SK-N-DZ (cell line): ENCODE results near the gene TSPAN10.
A peak's percentile ranks its signal among the peaks of the same experiment; 100 is the strongest.

Experiments
- DNase-seq: peaks from one replicate; pipeline ENCODE4 v3.0.0-alpha.2; 2015; ENCODE audit warnings: low spot score

The TSPAN10 gene

GRCh38 chr17:81631482-81631881 is 5.5 kb upstream of the TSPAN10 start:
- no peak for DNase-seq

DNA sequence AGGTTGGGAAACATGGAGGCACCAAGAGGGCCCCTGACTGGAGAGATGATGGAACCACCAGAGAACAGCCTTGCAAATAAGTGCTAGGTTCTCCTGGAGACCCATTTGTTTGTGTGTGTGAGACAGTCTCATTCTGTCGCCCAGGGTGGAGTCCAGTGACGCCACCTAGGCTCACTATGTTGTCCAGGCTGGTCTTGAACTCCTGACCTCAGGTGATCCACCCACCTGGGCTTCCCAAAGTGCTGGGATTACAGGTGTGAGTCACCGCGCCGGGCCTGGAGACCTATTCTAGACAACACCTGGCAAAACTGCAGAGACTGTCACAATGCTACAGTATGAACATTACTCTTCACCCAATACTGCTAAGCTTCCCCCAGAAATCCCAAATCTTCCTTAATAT is 1.6 kb upstream of the TSPAN10 start:
- DNase-seq, result no peak

DNA sequence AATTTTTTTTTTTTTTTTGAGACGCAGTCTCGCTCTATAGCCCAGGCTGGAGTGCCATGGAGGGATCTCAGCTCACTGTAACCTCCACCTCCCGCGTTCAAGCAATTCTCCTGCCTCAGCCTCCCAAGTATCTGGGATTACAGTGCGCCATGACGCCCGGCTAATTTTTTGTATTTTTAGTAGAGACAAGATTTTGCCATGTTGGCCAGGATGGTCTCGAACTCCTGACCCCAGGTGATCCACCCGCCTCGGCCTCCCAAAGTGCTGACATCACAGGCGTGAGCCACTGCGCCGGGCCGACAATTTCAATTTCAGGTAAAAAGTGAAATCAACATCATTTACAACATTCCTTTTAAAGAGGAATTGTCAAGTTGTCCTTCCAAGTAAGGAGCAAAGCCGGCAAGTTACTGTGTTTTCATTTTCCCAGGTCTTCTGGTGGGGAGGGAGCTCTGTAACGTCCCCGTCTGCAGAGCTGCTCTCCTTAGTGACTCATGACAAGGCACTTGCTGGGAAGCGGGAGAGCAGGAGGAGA is 957 bp upstream of the TSPAN10 start:
- no peak for DNase-seq

DNA sequence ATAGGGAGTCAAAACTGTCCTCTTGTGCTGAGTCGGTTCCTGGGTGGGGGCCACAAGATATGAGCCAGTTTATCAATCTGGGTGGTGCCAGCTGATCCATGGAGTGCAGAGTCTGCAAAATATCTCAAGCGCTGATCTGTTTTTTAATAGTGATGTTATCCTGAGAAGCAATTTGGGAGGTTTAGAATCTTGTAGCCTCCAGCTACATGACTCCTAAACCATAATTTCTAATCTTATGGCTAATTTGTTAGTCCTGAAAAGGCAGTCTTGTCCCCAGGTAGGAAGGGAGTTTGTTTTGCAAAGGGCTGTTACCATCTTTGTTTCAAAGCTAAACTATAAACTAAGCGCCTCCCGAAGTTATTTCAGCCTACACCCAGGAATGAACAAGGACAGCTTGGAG is 1.7 kb downstream of the TSPAN10 start:
- DNase-seq, result no peak

DNA sequence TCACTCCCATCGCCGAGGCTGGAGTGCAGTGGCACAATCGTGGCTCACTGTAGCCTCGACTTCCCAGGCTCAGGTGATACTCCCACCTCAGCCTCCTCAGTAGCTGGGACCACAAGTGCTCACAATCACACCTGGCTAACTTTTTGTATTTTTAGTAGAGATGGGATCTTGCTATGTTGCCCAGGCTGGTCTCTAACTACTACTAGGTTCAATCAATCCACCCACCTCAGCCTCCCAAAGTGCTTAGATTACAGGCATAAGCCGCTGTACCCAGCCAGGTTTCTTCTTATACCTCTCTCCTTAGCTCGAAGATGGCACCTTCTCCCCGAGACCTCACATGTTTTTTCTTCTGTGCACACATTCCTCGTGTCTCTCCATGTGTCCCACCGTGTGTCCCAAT is 3.0 kb downstream of the TSPAN10 start:
- no peak for DNase-seq

GRCh38 chr17:81641825-81642489 is 5.0 kb downstream of the TSPAN10 start:
- no peak for DNase-seq

DNA sequence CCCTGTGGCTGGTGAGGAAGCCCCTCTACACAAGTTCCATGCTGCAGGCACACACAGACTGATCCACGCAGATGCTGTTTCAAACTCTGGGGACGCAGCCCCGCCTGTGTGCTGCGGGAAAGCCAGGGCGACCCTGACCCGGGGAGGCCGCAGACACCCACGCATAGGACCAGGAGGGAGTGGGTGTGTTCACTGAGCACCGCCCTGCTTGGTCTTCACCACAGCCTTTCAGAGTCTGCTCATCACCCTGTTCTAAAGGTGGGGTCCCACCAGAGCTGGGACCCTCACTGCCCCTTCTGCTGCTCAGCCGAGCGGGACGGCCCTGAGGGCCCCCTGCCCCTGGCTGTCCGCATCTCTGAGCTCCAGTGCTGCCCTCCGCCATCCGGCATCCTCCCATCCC is 7.5 kb downstream of the TSPAN10 start:
- DNase-seq, result no peak

GRCh38 chr17:81644976-81645952 is 8.3 kb downstream of the TSPAN10 start:
- peak; percentile 58 for DNase-seq

DNA sequence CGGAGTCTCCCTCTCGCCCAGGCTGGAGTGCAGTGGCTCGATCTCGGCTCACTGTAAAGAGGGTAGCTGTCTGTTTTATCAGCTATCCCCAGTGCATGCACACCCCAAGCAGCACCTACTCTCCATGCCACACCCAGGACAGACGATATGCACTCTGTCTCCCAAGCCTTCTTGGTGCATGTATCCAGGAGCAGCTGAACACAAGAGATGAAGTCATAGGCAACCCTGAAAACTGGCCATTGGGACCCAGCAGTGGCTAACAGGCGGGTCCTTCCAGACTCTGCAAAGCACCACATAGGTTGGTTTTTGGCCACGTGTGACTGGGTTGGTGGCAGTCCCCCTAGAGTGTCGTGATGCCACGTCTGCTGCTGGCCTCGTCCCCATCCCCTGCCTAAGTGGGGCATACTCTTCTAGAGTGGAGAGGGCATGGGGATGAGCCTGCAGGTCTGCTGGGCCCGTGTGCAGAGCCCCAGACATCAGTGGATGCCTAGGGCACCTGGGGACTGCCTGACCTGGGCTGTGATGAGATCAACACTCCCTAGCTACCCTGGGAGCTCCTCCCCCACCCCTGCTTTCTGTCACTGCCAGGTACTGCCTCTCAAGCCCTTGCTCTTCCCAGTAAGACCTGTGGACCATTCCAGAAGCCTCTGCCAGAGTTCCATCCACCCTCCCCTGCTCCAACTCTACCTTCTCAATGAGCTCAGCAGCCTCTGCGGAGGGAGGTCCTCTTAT is 10.0 kb downstream of the TSPAN10 start:
- DNase-seq, result no peak

DNA sequence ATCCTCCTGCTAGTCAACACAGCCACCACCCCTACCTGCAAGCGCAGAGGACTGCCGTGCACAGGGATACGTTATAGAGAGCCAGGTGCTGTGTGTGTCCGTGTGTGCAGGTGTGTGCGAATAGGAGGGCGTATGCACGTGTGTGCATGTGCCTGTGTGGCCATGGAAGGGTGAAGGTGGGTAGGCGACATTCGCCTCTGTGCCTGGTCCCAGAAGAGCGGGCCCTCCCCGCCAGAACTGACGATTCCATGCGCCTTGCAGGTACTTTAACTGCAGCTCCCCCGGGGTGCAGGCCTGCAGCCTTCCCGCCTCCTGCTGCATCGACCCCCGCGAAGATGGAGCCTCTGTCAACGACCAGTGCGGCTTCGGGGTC is 10.6 kb downstream of the TSPAN10 start:
- no peak for DNase-seq

DNA sequence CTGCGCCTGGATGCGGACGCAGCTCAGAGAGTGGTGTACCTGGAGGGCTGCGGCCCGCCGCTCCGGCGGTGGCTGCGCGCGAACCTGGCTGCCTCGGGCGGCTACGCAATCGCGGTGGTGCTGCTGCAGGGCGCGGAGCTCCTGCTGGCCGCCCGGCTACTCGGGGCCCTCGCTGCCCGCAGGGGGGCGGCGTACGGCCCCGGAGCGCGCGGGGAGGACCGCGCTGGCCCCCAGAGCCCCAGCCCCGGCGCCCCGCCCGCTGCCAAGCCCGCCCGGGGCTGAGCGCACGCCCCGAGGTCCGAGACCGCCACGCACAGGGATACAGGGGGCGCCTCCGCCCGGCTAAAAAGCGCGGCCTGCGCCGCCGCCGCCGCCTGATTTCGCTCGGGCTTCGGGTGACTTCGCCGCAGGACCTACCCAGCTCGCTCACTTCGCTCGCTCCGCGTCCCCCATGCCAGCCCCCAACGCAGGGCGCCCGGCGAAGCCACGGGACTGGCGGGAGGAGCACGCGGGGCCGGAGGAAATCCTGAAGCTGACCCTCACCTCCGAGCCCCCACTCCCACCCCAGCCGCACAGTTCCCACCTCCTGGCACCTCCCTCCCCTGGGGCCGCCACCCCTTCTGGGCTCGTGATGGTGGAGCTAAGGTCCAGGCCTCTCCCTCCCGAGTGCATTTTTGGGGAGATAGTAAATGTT is 11.2 kb downstream of the TSPAN10 start:
- no peak for DNase-seq

DNA sequence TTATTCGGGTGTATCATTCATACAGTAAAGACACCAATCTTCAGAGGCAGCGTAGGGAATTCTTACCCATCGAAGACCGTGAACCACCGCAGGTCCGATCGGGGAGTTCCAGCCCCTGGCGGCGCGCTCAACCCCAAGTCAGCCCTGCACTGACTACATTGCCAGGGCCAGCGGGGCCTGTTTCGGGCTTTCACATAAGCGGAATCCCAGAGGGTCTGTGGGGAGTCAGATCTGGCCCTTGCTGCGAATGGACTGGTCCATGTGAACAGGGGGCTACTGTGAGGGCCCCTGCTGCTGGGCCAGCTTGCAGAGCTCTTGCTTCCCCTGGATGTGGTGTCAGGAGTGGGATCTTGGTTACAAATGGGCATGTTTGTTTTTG is 11.7 kb downstream of the TSPAN10 start:
- no peak for DNase-seq

DNA sequence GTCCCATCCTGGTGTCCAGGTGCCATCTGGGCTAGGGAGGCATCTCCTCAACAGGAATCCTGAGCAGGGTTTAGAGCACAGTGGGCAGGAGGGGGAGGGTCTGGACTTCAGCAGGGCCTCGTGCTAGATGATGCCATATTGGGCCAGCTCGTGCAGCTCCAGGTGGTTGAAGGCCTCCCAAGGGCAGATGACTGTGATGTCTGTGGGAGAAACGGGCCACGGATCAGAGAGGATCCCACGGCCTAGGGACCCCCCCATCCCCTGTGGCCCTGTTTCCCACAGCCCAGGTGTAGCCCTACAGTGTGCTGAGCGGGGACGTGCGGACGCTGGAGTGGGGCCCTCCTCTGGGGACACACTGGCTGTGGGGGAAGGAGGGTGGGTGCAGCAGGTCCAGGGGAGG is 14.0 kb downstream of the TSPAN10 start:
- DNase-seq, result no peak

DNA sequence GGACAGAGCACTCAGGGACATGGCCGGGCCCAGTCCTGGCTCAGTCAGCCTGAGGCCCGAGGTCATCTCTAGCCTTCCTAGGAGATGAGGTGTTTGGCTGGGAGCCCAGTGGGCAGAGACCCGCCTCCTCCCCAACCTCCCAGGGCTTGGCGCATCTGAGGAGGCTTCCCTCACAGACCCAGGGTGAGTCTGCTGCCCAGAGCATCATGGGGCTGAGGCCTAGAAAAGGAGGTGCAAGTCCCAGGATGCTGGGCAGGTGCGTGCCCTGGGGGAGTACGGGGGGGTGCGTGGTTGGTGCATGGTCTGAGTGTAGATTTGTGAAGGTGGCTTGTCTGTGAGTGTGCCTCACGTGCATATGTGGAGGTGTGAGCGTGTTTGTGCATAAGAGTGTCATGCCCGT is 14.7 kb downstream of the TSPAN10 start:
- no peak for DNase-seq

DNA sequence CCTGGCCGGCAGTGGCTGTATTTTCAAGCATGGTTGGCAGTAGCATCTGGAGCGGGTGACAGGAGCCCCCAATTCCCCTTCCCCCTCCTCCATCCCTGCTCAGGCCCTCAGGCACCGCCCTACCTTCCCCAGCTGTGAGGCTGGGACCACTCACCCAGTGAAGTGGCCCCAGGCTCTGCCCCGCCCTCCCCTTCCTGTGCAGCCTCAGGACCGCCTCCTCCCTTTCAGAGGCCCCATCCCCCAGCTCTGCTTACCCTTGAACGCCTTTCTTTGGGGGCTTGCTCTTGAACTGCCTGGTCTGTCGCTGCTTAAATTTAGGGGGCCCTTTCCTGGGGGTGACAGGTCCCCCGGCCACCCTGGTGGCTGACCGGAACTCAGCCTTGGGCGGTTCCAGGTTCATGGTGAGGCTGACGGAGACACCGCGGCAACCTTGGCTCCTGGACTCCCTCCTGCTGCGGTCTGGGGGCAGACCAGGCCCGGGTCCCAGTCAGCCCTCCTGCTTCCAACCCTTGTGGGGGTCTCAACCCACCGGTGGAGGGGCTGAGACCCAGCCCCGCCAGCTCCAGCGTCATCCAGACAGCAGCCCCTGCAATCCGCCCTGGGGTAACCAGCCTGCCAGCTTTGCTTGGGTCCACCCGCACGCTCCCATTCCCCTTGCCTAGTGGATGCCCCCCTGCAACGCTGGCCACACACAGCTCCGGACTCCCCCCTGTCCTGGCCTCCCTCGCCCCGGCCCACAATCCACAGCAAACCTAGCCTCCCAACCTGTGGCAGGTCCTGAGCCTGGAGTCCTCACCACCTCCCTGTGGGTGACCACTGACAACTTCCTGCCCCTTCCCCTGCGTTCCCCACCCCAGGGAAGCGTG is 16.1 kb downstream of the TSPAN10 start:
- DNase-seq, result no peak

DNA sequence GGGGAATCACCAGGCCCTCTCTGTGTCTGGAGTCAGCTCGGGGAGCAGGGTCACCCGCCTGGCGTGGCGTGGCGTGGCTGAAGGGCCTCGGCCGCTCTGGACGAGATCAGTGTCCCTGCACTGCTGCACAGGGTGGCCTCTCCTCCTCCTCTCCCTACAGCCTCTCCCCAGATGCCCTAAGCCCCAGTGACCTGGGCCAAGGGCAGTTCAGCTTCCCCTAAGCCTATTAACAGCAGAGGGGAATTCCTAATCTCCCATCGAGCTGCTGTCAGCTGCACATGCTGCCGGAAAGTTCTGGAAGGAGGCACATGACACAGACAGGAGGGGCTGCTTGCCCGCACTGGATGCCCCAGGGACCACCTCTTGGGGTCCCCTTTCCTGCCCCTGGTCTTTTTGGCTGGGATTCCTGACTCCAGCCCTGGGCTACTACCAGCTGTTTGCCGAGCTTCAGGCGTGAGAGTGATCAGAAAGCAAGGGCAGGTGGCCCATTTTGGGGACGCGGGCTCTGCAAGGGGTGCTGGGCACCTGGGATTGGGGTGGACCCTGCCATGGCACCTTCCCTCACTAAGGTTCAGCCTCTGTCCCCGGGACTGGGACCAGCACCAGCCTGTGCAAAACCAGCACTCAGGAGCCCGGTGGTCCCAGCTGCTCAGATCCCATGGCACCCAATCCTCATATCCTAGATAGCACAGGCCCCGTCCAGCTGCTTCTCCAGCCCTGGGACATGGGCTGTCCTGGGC is 18.6 kb downstream of the TSPAN10 start:
- DNase-seq, result peak; percentile 53

DNA sequence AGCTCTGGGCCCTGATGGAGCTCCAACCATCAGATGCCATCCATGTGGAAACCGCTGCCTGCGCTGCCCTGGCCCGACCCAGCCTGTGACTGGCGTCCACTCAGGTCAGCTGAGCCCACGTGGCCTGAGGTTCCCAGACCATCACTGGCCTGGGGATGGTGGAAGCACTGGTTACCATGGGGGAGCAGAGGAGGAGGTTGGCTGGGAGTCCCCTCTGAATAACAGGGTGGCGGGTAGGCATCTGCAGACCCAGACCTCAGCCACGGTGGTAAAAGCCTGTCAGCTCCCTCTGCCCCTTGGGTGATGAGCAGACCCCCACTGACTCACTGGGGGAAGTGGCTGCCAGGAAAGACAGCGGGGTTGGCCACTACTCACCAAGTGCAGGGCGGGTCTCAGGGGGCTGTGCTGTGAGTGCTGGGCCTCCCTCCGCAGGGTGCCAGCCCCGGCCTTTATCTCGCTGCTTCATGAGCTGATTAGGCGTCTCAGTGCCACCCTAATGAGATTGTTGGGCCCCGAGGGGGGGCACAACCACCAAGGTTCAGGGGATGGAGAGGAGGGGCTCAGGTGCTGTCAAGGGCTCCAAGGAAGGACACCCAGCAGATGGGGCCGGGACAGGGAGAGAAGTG is 19.2 kb downstream of the TSPAN10 start, which contains the start of gene PDE6G:
Gene PDE6G (minus strand): TSS at position 425 of the 626 bp plus-strand sequence. CDS start 3,237 bp downstream, outside the sequence.
- DNase-seq, result no peak

- peak; percentile 56 for DNase-seq
Measured at GRCh38 chr17:81656835-81657234, 19.8 kb downstream of the TSPAN10 start.

DNA sequence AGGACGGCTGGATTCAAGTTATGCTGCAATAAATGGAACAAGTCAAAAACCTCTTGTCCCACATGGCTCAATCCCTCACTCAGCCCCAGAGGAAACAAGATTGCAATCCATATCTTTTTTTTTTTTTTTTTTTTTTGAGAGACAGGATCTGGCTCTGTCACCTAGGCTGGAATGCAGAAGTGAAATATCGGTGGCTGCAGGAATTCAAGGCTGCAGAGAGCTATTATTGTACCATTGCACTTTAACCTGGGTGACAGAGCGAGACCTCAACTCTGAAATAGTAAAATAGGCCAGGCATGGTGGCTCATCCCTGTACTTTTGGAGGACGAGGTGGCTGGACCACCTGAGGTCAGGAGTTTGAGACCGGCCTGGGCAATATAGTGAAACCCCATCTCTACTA is 22.0 kb downstream of the TSPAN10 start:
- no peak for DNase-seq
